GM12874 (cell line): Measurements from ENCODE around the gene TMEM229B.

ENCODE experiments used
- CTCF ChIP-seq: IDR thresholded peaks from 2 replicates; pipeline ENCODE4 v1.5.1; 2011; ENCODE audit warnings: low read depth, mild to moderate bottlenecking, control low read depth, low read length, moderate library complexity; ENCODE audit not compliant: insufficient read depth

The TMEM229B gene

GRCh38 chr14:67514650-67515385, 26.3 kb upstream of the TMEM229B start:
- no peak for TF ChIP-seq CTCF

GRCh38 chr14:67514203-67514607, 25.7 kb upstream of the TMEM229B start:
- TF ChIP-seq CTCF, result no peak

GRCh38 chr14:67513631-67514108, 25.1 kb upstream of the TMEM229B start:
- no peak for TF ChIP-seq CTCF

- no peak for TF ChIP-seq CTCF
Measured at GRCh38 chr14:67512463-67513310, 24.2 kb upstream of the TMEM229B start.

GRCh38 chr14:67510836-67511235, 22.3 kb upstream of the TMEM229B start:
- TF ChIP-seq CTCF, result no peak

- no peak for TF ChIP-seq CTCF
Measured at GRCh38 chr14:67510121-67510520, 21.6 kb upstream of the TMEM229B start.

GRCh38 chr14:67508956-67509355, 20.4 kb upstream of the TMEM229B start:
- TF ChIP-seq CTCF, result no peak
